Measurements from ENCODE around the gene CAMTA1.

The CAMTA1 gene

GRCh38 chr1:7022058-7022457 is 236.8 kb downstream of the CAMTA1 start:
- TF ChIP-seq CTCF (IDR thresholded peaks at IDR 0.05; ENCODE audit: borderline replicate concordance, insufficient read depth, low read depth, low read length) = no peak
- no peak overlapping the region for H3K4me3 ChIP-seq (ENCODE audit: low read depth, low read length)

GRCh38 chr1:7025013-7025412 is 239.8 kb downstream of the CAMTA1 start:
- no peak for TF ChIP-seq CTCF (IDR thresholded peaks at IDR 0.05; ENCODE audit: borderline replicate concordance, insufficient read depth, low read depth, low read length)
- no peak overlapping the region for H3K4me3 ChIP-seq (ENCODE audit: low read depth, low read length)

- H3K4me3 ChIP-seq (ENCODE audit: low read depth, low read length) = no peak overlapping the region
- TF ChIP-seq CTCF (IDR thresholded peaks at IDR 0.05; ENCODE audit: borderline replicate concordance, insufficient read depth, low read depth, low read length) = no peak
These were observed 240.9 kb downstream of the CAMTA1 start for GRCh38 chr1:7026169-7026568.

DNA sequence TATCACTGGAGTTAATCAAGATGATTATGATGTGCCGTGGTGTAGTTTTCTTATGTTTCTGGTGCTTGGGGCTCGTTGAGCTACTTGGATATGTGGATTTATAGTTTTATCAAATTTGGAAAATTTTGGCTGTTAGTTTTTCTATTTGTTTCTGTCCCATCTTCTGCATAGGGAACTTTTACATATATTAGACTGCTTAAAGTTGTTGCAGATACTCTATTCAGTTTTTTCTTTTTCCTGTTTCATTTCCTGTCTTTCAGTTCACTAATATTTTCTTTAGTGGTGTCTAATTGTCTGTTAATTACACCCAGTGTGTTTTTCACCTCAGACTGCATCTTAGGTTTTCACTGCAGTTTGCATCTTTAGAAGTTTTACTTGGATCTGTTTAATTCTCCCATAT is 247.7 kb downstream of the CAMTA1 start:
- no peak overlapping the region for H3K4me3 ChIP-seq (ENCODE audit: low read depth, low read length)
- no peak for TF ChIP-seq CTCF (IDR thresholded peaks at IDR 0.05; ENCODE audit: borderline replicate concordance, insufficient read depth, low read depth, low read length)

- no peak for TF ChIP-seq CTCF (IDR thresholded peaks at IDR 0.05; ENCODE audit: borderline replicate concordance, insufficient read depth, low read depth, low read length)
- no peak overlapping the region for H3K4me3 ChIP-seq (ENCODE audit: low read depth, low read length)
These were observed 251.1 kb downstream of the CAMTA1 start for GRCh38 chr1:7036386-7036785.

GRCh38 chr1:7039590-7040220 is 254.5 kb downstream of the CAMTA1 start:
- TF ChIP-seq CTCF (IDR thresholded peaks at IDR 0.05; ENCODE audit: borderline replicate concordance, insufficient read depth, low read depth, low read length) = no peak
- no peak overlapping the region for H3K4me3 ChIP-seq (ENCODE audit: low read depth, low read length)

- no peak overlapping the region for H3K4me3 ChIP-seq (ENCODE audit: low read depth, low read length)
- no peak for TF ChIP-seq CTCF (IDR thresholded peaks at IDR 0.05; ENCODE audit: borderline replicate concordance, insufficient read depth, low read depth, low read length)
These were observed 255.9 kb downstream of the CAMTA1 start for GRCh38 chr1:7040969-7041695.
